ENCODE measurements around the gene FGFR3.

Gene FGFR3

DNA sequence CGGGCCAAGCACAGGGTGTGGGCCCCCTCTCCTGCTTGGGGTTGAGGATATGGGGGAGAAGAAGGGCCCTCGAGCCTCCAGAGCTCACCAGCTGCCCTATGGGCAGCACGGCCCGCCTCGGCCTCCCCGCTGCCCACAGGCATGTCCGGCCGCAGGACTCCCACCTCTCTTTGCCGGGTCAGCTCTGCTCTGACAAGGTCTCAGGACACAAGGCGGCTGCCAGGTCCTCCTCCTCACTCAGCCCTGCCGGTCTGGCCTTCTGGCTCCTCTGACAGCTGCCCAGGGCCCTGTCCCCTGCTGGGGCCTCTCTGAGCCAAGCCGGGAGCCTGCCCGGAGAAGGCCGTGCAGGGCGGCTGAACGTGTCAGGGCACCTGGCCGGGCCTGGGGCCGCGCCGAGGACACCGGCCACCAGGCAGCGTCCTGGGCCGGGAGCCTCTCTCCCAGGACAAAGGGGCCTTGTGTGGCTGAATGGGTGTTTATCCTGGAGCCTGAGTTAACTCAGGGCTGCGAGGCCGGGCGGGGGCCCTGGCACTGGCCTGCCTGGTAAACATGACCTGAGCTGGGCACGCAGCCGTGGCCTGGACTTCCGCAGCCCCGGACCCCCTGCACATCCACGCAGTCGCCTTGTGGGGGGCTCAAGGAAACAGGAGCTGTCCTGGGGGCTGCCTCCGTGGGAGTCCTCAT lies 46.0 kb upstream of the FGFR3 start:
- DNase-seq (ENCODE audit: low spot score): peak; percentile 32
- TF ChIP-seq, protein P1, sequence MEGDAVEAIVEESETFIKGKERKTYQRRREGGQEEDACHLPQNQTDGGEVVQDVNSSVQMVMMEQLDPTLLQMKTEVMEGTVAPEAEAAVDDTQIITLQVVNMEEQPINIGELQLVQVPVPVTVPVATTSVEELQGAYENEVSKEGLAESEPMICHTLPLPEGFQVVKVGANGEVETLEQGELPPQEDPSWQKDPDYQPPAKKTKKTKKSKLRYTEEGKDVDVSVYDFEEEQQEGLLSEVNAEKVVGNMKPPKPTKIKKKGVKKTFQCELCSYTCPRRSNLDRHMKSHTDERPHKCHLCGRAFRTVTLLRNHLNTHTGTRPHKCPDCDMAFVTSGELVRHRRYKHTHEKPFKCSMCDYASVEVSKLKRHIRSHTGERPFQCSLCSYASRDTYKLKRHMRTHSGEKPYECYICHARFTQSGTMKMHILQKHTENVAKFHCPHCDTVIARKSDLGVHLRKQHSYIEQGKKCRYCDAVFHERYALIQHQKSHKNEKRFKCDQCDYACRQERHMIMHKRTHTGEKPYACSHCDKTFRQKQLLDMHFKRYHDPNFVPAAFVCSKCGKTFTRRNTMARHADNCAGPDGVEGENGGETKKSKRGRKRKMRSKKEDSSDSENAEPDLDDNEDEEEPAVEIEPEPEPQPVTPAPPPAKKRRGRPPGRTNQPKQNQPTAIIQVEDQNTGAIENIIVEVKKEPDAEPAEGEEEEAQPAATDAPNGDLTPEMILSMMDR (IDR thresholded peaks at IDR 0.05; ENCODE audit: extremely low read depth, missing control alignments): no peak

DNA sequence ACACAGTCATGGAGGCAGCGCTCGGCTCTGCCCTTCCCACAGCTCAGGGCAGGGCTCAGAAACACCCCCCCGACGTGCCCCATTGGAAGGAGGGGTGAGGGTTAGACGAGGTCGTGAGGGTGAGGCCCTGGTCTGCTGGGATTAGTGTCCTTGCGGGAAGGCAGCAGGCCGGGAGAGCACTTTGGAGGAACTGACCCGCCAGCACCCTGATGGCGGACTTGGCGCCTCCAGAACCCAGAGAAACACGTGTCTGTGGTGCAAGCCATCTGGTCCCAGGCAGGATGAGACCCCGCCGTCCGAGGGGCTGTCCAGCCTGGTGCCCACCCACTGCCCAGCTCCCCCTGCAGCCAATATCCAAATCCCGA lies 45.5 kb upstream of the FGFR3 start:
- no peak for DNase-seq (ENCODE audit: low spot score)
- TF ChIP-seq, protein P1 (IDR thresholded peaks at IDR 0.05; ENCODE audit: extremely low read depth, missing control alignments): no peak

DNA sequence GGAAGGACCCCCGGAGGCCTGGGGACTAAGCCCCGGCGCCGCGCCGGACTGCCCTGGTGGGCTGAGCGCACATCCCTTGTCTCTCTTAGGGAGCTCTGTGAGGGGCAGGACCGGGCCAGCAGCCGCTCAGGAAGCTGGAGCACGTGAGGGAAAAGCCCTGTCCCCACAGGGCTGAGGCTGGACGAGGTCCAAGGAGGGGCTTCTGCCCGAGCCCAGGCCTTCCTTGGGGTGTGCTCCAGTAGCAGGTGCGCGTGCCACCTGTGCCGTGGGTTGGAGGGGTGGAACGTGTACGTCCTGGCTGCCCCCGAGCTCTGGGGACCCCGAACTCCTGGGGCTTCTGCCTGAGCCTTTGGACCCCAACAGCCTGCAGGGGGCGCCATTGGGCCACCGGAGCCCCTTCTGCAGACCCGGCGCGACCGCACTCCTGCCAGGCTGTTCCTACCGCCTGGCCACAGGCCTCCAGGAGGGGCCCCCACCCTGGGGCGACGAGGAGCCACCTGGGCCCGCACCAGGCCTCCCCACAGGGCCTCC lies 44.6 kb upstream of the FGFR3 start:
- TF ChIP-seq, protein P1 (IDR thresholded peaks at IDR 0.05; ENCODE audit: extremely low read depth, missing control alignments): peak; percentile 71
- peak; percentile 96 for DNase-seq (ENCODE audit: low spot score)

DNA sequence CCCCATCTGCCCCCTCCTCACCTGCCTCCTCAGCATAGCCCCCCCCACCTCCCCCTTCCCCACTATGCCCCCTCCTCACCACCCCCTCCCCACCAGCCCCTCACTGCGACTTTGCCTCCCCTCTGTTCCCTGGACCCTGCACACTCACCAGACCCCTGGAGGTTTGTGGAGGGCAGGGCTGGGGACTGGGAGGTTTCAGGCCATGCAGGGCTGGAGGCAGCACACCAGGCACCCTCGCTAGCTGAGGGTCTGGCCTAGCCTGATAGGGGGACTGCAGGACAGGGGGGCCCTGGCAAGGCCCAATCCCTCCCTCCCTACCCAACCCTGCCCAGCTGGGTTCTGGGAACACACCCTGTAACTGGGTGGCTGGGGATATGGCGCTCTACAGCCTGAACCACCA lies 43.7 kb upstream of the FGFR3 start:
- DNase-seq (ENCODE audit: low spot score): peak; percentile 46
- TF ChIP-seq, protein P1 (IDR thresholded peaks at IDR 0.05; ENCODE audit: extremely low read depth, missing control alignments): no peak

DNA sequence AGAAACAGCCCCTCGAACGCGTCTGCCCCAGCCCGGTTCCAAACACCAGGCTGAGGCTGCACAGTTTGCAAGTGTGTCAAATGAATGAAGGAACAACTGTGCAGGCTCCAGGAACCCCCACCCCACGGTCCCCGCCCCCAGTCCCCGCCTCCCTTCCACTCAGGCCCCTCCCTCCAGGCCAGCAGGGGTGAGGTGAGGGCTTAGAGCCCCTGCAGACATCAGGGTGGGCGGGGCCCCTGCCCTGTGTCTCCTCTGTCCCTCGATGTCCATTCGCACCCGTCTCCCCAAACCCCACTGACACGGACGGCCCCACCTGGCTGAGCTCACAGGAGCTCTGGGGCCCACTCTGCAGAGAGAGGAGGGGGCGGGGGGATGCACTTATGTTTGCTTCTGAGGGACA lies 43.3 kb upstream of the FGFR3 start:
- no peak for DNase-seq (ENCODE audit: low spot score)
- TF ChIP-seq, protein P1 (IDR thresholded peaks at IDR 0.05; ENCODE audit: extremely low read depth, missing control alignments): no peak

DNA sequence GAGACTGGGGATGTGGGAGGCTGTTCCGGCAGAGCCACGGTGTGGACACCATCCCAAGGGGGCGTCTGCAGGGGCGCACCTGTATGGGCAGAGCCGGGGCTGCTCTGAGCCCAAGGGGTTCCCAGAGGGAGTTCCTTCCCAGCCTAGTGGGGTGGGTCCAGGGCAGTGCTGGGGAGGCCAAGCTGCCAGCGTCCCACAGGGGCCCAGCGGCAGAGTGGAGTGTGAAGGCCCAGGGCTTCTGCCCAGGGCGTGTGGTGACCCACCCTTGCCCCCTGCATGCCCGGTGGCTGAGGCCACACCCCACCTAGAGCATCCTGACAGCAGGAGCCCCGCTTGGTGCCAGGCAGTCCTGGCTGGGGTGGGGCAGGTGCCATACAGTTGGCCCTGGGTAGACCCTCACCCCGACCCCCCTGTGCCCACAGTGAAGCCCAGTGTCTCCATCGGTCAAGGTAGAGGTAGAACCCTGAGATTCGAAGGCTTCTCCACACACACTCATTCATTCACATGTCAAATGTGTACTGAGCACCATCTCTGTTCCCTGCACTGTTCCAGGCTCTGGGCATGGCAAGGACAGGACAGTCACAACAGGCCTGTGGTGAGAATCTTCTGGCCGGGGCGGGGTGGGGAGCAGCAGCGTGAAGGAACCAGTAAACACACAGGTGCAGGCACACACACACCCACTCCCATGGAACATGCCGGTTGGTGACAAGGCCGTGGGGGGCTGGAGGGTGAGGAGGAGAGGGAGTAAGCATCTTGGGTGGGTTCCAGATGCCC lies 42.5 kb upstream of the FGFR3 start:
- no peak for DNase-seq (ENCODE audit: low spot score)
- TF ChIP-seq, protein P1 (IDR thresholded peaks at IDR 0.05; ENCODE audit: extremely low read depth, missing control alignments): no peak
